Ramos (cell line): ENCODE data around the gene SLC22A16.

Experiments
- in situ Hi-C: fragments of 300-500 bp; cut with MboI; formaldehyde crosslinking; loops from one replicate; pipeline ENCODE4 v1.14.3; 2022; ENCODE audit warnings: low sequenced_read_pairs; ENCODE audit not compliant: unreplicated experiment

Gene SLC22A16

GRCh38 chr6:110414669-110415068 is 61.7 kb downstream of the SLC22A16 start:
- in situ Hi-C loops, result no loop called here

GRCh38 chr6:110412360-110412759 is 64.1 kb downstream of the SLC22A16 start:
- in situ Hi-C loops, result no loop called here

GRCh38 chr6:110410511-110410910 is 65.9 kb downstream of the SLC22A16 start:
- in situ Hi-C loops, result no loop called here

GRCh38 chr6:110409794-110410193 is 66.6 kb downstream of the SLC22A16 start:
- in situ Hi-C loops, result no loop called here

GRCh38 chr6:110408901-110409300 is 67.5 kb downstream of the SLC22A16 start:
- in situ Hi-C loops, result no loop called here

GRCh38 chr6:110404607-110405006 is 71.8 kb downstream of the SLC22A16 start:
- in situ Hi-C loops, result no loop called here

- in situ Hi-C loops, result no loop called here
Observed at GRCh38 chr6:110401585-110402176, 74.7 kb downstream of the SLC22A16 start.

GRCh38 chr6:110400208-110400607 is 76.2 kb downstream of the SLC22A16 start:
- in situ Hi-C loops, result no loop called here

- in situ Hi-C loops, result loop anchor here (10.0 to 25.0 kb wide), 2 partner anchors 355 to 862 kb away; no protein-coding TSS in a partner anchor
Observed at GRCh38 chr6:110399219-110400071, 77.0 kb downstream of the SLC22A16 start.

- in situ Hi-C loops, result loop anchor here (10.0 to 25.0 kb wide), 2 partner anchors 354 to 861 kb away; no protein-coding TSS in a partner anchor
Observed at GRCh38 chr6:110398778-110399177, 77.6 kb downstream of the SLC22A16 start.

- in situ Hi-C loops, result loop anchor here (10.0 to 25.0 kb wide), 2 partner anchors 350 to 858 kb away; no protein-coding TSS in a partner anchor
Observed at GRCh38 chr6:110395221-110395620, 81.2 kb downstream of the SLC22A16 start.

- in situ Hi-C loops, result loop anchor here (10.0 to 25.0 kb wide), 2 partner anchors 350 to 857 kb away; no protein-coding TSS in a partner anchor
Observed at GRCh38 chr6:110394409-110394808, 82.0 kb downstream of the SLC22A16 start.

GRCh38 chr6:110392727-110393126 is 83.7 kb downstream of the SLC22A16 start:
- in situ Hi-C loops, result loop anchor here (10.0 to 25.0 kb wide), 2 partner anchors 348 to 855 kb away; no protein-coding TSS in a partner anchor

GRCh38 chr6:110390404-110390803 is 86.0 kb downstream of the SLC22A16 start:
- in situ Hi-C loops, result loop anchor here (10.0 to 25.0 kb wide), 2 partner anchors 346 to 853 kb away; no protein-coding TSS in a partner anchor

- in situ Hi-C loops, result loop anchor here (10.0 to 25.0 kb wide), 3 partner anchors 345 to 853 kb away; no protein-coding TSS in a partner anchor
Observed at GRCh38 chr6:110389689-110390382, 86.6 kb downstream of the SLC22A16 start.

- in situ Hi-C loops, result loop anchor here (10.0 to 25.0 kb wide), 2 partner anchors 683 to 851 kb away; no protein-coding TSS in a partner anchor
Observed at GRCh38 chr6:110387986-110388385, 88.4 kb downstream of the SLC22A16 start.

GRCh38 chr6:110385458-110385863 is 91.0 kb downstream of the SLC22A16 start:
- in situ Hi-C loops, result loop anchor here (10.0 to 25.0 kb wide), 2 partner anchors 681 to 848 kb away; no protein-coding TSS in a partner anchor

GRCh38 chr6:110378552-110378951 is 97.9 kb downstream of the SLC22A16 start:
- in situ Hi-C loops, result loop anchor here (25.0 kb wide), 1 partner anchor 841 kb away; no protein-coding TSS in a partner anchor
